Stimulated activated CD8-positive, alpha-beta memory T cell treated with anti-CD3 and anti-CD28 coated beads, Interleukin-15, amount 100 ng/mL, for 4 hours (primary cell): ENCODE measurements around the gene CREB5.

Experiments
- DNase-seq, 2 donors: peaks; one replicate each; pipeline ENCODE4 v3.0.0-alpha.2; 2020; ENCODE audit warnings: low read depth in 2 of 2

Gene CREB5

DNA sequence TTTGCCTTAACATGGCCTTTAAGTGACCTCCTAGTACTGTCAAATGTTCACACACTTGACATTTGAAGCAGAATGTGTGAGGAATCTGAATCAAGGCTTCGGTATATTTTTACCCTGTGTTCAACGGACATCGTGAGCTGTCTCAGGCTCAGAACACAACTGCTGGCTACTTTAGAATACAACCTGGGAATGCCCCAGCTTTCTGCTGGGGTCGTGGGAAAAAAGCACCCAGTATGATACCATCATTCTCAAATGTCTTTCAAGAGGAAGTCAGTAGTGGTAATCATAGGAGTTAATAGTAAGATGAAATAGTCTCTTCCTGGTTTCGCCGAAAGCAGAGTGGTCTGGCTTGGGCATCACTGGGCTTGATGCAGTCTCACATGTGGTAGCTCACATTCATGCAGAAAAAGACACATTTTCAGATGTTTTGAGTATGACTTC, 67.2 kb downstream of the CREB5 start:
- DNase-seq = no peak

DNA sequence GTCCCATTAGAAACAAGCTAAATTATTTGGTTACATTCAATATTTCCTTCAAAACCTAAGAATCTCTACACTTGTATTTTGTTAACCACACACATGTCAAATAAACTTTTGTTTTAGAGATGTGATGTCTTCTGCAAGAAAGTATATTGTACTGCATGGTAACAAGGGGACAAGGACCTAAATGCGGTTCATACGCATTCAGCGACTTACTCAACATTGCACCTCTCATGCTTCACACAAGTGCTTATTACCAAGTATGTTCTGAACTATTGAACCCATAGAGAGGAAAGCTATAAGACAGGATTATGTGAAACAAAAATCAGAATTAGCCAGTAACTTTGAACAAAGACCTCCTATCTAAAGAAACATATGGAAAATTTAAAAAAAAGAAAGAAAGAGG, 68.3 kb downstream of the CREB5 start:
- DNase-seq = no peak

- DNase-seq = no peak
These were observed 69.0 kb downstream of the CREB5 start for GRCh38 chr7:28481091-28481926.

- no peak for DNase-seq
These were observed 70.8 kb downstream of the CREB5 start for GRCh38 chr7:28483112-28483511.

DNA sequence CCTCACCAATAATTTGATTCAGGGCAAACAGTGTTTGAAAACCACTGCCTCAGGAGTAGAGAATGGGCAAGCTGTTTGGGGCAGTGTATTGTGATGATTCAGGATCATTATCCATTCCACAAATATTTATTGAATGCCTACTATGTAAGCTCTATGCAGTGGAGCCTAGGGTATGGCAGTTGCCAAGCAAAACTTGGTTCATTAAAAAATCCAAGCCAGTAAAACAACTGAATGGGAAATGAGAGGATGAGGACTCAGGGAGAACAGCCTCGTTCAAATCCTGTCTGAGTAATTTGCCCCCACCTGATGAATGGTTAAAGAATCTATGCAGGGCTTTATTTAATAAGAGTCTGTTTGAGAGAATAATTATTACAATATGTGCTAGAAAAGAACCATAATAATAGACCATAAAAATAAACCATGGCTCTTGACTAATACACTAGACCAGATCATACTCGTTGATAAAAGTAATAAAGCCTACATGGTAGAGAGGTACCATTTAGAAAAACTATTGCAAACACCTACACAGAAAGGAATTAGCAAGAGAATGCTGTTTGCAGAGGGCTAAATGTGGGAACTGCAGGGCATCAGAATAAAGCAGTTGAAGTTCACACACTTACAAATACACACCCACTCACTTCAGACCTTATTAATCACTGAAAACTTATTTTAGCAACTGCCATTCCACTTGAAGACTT, 71.7 kb downstream of the CREB5 start:
- no peak for DNase-seq

GRCh38 chr7:28484606-28484935, 72.3 kb downstream of the CREB5 start:
- no peak for DNase-seq

- DNase-seq = no peak
These were observed 75.2 kb downstream of the CREB5 start for GRCh38 chr7:28487487-28487886.

DNA sequence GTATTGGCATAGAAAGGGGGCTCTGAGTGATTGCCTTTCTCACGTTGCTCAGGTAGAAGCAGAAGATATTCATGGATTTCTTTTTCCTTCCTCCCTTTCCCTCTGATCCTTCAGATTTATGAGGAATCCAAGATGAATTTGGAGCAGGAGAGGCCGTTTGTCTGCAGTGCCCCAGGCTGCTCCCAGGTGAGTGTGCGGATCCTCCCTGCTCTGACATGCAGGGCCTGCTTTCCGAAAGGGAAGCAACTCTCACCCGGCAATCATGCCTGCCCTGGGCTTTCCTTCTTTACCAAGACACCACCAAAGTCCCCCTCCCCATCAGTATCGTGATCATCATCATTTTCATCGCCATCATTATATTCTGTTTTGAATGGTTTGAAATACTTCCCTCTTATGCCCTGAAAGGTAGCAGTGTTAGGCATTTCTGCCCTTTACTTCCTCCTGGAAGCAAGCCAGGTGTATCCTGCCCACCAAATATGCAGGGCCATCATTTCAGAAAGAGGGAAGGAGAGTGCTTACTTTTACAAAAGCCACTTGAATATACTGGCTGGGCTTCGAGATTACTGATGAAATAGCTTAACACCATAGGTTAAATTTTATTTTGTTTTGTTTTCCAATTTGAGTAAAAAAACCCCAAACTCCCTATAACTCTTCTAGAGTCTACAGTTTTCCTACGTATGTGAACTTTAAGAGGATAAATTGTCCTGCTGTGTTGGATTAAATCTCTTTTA, 75.9 kb downstream of the CREB5 start:
- DNase-seq = no peak

GRCh38 chr7:28490831-28491230, 78.5 kb downstream of the CREB5 start:
- no peak for DNase-seq

GRCh38 chr7:28493477-28493876, 81.2 kb downstream of the CREB5 start:
- DNase-seq = no peak

- DNase-seq = no peak
These were observed 84.7 kb downstream of the CREB5 start for GRCh38 chr7:28497009-28497408.

- DNase-seq = no peak
These were observed 86.3 kb downstream of the CREB5 start for GRCh38 chr7:28498636-28499035.

DNA sequence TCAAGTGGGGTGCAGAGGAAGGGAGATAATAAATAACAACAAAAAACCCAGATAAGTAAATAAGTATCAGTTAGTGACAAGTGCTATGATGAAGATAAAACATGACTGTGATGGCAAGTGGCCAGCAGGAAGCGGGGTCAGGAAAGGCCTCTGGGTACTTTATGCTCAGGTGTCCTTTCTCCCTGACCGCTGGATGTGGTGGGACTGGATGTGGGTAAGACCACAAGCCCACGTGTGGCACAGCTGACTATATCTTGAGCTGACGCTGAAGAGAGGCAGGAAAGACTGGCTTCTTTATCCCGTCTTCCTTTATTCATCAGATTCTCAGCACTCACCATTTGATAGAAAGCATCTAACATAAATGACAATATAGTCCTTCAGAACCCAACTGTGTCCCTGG, 87.8 kb downstream of the CREB5 start:
- DNase-seq = no peak

- no peak for DNase-seq
These were observed 90.1 kb downstream of the CREB5 start for GRCh38 chr7:28502408-28502807.

GRCh38 chr7:28503396-28503795, 91.1 kb downstream of the CREB5 start:
- DNase-seq = no peak

DNA sequence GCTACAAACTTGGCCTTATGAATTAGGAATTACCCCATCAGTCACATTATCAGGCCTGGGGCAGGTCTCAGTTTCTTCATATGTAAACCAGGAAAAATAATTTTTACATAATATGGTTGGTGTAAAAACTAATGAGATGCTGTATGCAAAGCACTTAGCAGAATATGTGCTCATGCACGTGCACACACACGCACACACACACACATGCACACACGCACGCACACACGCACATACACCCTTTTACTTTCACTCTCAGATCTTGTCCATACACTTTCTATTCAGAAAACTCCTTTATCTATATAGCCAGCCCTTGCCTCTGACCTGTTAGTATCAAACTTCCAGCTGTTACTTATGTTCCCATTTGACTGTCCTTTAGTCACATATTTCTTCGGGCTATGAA, 92.7 kb downstream of the CREB5 start:
- no peak for DNase-seq

GRCh38 chr7:28505867-28506266, 93.5 kb downstream of the CREB5 start:
- DNase-seq = no peak

GRCh38 chr7:28507525-28508282, 95.4 kb downstream of the CREB5 start:
- DNase-seq = no peak

DNA sequence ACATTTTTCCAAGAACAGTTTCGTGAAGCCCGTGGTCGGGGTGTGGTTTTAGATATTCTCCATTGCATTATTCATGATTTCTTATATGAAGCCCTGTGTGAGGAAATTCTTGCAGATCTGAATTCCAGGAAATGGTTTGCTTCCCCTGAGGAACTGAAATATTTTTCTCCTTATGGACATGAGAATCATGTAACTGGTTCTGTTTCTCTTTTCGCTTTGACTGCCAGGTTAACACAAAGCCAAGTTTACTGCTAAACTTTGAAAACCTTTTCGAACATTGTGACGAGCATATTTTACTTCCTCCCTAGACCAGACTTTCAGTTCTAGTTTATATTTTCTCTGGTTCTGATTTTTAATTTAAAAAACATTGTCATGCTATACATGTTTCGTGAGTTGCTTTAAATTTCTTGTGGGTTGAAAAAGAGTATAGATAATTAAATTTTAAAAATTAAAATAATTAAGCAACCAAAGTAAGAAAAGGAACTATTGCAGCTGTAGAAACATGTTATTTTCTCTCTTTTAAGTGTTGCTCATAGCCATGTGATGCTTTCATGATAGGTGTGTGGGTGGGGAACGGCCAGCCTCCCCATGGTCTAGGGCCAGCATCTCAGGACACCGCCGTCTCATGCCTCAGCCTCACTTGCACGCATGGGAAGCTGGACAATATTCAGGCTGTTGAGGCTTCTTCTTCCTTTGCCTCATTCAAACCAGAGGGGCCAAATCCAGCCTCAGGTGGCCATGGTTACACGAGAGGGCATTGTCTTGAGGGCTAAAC, 97.1 kb downstream of the CREB5 start:
- no peak for DNase-seq

- DNase-seq = no peak
These were observed 97.7 kb downstream of the CREB5 start for GRCh38 chr7:28510026-28510369.
